ENCODE measurements around the gene SIRPA.

Gene SIRPA

DNA sequence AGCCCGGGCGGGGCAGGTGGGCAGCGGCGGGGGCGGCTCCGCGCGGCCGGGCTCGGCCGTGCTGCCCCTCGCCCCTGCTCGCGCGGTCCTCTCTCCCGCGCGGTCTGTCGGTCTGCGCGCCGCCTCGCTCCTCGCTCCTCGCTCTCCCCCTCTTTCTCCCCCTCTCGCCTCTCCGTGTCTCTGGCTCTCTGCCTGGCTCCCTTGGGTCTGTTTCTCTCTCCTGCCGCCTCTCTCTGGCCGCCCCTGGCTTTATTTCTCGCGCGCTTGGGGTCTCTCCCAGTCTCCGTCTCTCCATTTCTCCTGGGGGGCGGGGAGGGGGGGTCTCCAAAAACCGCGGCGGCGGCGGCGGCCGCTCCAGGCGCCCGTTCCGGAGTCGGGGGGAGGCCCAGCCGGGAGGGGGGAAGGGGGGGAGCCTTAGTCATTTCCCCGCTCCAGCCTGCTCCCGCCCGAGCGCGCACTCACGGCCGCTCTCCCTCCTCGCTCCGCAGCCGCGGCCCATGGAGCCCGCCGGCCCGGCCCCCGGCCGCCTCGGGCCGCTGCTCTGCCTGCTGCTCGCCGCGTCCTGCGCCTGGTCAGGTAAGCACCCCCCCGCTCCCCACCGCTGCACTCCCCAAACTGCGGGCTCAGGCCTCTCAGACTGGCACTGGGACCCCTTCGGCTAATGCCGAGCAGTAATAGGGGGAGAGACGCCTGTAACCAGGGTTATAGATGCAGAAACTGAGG is at the start of gene SIRPA:
SIRPA (plus strand) TSS at position 457 of the 723 bp plus-strand sequence; CDS start at position 498, 41 bp downstream.
- no peak for DNase-seq

DNA sequence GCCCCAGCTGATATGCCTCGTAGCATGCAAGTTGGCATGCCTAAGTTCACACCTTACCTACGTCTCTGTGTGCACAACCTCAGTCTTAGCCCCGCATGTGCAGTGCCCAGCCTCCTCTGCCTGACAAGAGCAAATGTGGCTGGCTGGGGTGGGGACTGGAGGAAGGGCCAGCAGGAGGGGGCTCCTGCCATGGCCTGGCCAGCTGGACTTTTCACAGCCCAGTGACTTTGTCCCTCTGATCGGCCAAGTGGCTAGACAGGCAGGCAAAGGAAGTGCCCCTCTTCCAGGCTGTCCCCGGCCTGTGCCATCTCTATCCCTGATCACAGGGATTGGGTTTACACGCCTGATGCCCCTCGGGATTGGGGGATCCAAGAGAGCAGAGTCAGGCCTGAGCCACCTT is 49.5 kb upstream of the SIRPA start:
- DNase-seq = no peak

DNA sequence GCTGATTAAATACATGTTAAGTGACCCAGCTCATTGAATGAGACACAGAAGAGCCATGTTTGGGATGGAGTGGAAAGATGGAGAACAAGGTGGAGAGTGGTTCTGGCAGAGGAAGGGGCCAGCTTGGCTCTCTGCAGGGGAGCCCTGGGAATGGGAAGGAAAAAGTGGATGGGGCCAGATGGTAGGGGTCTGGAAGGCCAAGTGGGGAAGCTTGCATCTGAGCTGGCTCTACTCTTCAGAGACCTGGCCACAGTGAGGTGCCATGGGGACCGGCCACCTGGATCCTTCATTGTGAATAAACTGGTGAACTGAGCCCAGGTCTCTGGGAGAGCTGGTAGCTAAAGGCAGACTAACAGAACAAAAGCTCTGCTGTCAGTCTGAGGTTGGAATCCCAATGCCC is 48.9 kb upstream of the SIRPA start:
- no peak for DNase-seq

DNA sequence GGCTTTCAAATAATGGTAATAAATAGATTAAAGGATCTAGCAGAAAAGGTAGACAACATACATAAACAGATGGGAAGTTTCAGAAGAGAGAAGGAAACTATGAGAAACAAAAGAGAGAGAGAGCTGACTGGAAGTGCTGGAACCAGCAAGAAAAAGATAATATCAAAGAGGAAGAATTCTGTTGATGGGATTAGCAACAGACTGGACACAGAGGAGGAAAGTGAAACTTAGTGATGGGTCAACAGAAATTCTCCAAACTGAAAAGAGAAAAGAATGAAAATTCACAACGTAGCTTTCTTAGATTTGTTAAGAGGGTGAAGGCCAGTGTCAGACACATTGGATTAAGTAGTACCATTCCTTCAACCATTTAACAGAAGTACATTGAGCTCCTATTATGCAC is 48.3 kb upstream of the SIRPA start:
- DNase-seq = no peak

DNA sequence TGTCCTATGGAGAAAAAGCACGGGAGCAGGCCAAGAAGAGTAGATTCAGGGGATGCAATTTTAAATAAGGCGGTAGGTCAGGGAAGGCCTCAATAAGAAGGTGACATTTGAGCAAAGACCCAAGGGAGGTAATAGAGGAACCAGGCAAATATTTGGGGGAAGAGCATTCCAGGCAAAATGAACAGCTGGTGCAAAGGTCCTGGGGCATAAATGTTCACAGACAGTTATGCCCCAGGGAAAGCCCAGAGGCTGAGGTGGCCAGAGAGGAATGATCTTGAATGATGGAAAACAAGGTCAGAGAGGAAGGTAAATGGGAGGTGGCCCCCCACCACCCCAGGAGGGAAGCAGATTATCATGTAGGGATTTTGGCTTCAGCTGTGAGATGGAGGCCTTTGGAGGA is 47.4 kb upstream of the SIRPA start:
- DNase-seq = no peak

DNA sequence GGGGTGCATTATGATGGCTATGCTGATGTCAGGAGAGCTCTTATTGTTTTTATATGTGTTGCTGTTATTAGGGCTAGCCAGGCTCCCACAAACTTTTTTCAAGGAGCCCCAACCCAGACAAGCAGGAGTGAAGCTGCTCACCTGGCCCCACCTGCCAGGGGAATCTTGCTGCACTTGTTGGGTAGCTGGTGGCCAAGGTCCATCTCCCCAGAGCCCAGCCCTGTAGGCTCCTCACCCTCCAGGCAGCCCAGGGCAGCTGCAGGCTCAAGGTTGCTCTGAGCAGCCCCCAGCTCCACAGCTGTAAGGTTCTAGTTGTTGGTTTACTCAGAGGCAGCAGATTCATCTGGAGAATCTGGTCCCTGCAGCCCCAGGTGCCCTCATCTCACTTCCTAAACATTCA is 46.8 kb upstream of the SIRPA start:
- no peak for DNase-seq

DNA sequence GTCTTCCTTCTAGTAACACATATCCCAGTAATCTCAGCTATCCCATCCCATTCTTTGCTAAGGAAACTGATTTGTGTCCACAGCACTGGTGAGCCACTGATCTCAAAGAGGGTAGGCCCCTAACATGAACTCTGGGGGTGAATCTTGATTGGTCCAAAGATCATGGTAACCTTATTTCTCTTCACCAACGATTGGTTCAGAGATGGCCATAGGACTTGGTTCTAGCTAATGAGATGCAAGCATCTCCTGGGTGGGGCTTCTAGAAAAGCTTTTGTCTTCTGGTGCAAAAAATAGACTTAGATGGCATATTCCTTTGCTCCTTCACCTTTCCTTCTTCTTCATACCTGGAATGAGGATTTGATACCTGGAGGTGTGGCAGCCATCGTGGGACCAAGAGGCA is 43.8 kb upstream of the SIRPA start:
- DNase-seq = no peak

DNA sequence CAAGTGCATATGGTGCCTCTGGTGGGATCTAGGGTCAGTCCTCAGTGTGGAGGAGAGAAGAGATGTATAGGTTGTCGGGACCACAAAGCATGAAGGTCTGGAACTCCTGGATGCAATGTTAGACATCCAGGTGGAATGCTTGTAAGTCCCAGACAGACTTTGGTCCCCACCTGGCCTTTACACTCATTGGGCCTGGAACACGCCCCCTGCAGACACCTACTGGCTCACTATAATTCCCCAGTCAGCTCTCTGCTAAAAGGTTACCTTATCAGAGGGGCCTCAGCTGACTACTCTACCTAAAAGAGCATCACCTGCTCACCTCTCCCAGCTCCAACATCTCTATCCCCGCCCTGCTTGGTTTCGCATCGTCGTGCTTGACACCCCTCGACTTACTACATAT is 41.7 kb upstream of the SIRPA start:
- no peak for DNase-seq

DNA sequence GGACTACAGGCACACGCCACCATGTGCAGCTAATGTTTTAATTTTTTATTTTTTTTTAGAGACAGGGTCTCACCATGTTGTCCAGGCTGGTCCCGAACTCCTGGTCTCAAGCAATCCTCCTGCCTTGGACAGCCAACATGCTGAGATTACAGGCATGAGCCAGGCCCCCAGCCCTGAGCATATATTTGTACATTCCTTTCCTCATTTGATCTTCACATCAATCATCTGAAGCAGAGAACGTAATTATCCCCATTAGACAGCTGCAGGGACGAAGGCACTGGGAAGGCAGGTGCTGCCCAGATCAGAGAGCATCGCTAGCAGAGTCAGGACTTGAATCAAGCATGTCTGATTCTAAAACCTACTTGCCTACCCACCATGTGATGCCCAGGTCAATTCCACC is 41.0 kb upstream of the SIRPA start:
- DNase-seq = no peak

DNA sequence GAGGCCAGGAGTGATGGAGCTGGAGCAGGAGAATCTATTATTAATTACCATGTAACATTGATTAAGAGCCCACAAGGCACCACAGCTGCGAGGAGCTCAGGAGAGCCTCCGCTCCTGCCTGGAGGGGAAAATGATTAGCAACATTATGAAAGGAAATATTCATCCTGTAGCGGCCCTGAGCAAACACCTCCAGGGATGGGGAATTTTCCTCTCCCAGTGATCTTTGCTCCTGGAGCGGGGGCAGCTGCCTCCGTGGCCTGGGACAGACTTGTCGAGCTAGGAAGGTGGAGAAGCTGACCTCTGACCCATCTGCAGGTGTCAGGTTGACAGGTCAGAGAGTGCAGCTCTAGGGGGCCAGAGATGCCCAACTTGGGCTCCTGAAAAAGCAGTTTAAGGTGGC is 40.1 kb upstream of the SIRPA start:
- no peak for DNase-seq

DNA sequence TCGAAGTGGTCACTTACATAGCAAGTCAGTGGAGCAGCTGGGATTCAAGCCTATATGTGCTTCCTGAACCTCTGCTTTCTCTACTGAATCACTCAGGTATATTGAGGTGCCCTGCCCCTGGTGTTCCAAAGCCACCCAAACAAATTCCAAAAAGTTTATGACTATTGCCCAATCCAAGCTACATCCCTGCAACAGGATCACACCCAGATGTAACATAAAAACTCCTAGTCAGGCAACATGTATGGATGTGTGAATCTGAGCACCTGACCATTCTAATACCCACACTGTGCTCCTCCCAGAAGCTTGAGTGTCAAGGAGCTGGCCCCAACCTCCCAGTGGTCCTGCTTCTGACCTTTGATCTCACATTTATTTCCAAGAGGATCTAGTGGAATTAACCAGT is 39.5 kb upstream of the SIRPA start:
- no peak for DNase-seq

DNA sequence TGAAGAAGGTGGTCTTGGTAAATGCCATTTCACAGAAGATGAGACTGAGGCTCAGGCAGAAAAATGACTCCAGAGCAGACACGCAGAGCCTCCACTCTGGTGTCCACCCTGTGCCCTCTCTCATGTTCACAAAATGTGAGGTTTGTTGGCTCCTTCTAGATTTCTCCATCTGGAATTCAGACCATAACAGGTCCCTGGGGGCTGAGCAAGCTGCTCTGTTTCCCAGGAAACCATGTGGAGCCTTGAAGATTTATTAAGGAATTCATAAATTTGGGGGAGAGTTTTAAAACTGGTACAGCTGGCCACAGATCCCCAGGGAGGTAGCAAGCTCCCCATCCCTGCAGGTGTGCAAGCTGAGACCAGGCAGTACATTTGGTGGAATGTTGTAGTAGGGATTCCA is 38.8 kb upstream of the SIRPA start:
- DNase-seq = no peak

DNA sequence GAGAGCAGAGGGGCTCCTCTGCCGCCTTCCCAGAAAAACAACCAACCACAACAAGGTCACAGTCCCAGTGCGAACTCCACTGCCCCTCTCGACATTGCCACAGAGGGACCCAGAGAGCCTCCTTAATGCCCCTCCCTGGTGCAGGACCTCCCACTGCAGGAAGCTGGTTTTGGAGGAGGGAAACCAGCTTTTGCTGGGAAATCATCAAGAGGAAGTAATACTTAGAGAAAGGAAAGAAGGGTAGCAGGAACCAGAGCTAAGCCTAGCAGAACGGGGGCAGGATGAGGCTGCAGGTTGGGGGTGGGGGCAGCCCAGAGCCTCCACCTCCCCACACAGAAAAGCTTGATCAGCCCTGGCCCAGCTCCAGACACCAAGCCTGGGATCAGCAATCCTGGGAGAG is 37.7 kb upstream of the SIRPA start:
- no peak for DNase-seq

DNA sequence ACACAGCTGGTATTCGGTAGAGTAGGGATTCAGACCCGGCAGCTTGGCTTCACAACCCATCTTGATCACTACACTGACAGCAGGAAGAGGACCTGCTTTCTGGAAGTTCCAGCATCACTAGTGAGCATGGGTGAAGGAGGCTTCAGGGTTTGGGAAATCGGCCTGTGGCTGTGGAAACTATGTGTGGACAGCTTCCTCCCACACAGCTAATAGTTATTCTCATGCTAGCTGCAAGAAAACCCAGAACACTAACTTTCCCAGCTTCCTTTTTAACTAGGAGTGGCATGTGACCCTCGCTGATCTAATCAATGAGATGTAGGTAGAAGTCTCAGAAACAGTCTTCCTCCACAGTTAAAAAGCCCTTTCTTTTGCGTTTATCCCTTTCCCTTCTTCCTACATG is 36.3 kb upstream of the SIRPA start:
- DNase-seq = no peak

DNA sequence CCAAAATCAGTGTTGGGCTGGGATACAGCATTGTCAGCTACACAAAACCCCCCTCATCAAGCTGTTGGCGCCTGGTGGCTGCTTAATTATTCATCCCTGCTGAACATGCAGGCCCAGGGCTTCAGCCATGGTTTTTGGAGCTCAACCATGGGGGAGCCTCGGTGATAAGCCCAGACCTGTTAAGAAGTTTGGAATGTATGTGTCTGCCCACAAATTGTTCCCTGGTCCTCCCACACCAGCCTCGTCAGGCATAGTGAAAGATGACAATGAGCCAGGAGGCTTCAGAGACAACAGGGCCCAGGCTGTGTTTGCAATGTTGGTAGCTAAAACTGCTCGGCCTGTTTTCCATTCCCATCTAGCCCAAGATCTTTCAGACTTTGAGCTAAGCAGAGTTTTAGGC is 34.8 kb upstream of the SIRPA start:
- no peak for DNase-seq

DNA sequence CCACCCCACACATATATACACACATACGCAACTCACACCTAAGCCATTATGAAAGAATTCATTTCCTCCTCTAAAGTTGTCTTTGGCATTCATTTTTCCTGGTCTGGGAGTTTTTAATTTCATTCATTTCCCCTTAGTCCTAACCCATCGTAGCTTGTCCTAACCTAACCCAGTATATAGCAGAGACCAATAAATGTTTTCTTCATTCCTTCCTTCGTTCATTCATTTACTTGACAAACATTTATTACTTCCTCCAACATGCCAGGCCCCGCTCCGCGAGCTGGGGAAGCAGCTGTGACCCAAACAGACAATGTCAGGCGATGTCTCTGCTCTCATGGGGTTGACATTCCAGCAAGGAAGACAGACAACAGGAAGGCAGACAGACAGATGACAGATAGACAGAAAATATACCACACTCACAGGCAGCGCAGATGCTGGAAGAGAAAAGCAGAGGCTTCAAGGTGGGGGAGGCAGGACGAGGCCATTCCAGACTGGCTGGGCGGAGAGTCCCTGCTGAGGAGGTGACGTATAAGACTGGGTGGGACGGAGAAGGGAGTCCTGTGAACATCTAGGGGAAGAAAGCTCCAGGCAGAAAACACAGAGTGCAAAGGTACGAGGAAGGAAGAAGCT is 33.7 kb upstream of the SIRPA start:
- DNase-seq = no peak

DNA sequence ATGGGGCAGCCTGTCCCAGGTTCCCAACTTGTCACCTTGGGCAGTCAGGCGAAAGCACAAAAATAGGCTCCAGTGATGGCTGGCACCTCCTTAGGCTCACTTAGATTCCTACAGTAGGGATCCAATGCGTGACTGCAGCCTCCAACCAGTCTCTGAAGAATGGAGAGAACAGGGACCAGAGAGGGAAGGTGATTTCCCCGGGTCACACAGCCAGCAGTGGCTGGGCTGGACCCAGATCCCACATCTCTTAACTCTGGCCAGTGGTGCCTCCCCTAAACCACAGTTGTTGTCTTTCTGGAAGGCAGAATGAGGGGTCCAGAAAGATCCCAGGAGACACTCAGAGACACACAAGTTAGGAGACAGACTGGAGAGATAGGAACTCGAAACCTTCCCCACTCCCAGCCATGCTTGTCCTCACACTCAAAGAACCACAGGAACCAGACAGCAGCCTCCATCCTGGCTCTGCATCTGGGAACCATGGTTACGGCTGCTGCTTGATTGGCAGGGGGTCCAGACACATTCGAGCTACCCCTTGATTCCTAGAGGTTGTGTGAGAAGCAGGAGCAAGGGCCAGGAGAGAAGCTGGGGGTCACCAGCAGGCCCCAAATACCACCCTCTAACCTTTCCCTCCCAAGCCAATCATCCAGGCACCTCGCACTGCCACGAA is 33.1 kb upstream of the SIRPA start:
- no peak for DNase-seq

DNA sequence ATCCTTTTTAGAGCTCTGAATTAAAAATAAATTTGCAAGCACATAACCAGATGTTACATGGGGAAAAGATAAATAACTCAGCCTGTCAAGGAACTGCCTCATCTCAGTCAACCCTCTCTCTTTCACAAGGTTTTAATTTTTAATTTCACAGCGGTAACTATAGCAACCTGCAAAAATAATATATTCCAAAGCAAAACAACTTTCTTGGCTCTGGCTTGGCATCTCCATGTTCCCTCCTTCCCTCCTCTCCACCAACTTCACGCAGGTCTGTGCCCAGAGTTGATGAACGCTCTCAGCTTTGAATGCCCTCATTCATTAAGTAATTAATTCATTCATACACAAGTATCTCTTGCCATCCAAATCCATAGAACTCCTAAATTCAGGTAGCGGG is 32.5 kb upstream of the SIRPA start:
- DNase-seq = no peak

DNA sequence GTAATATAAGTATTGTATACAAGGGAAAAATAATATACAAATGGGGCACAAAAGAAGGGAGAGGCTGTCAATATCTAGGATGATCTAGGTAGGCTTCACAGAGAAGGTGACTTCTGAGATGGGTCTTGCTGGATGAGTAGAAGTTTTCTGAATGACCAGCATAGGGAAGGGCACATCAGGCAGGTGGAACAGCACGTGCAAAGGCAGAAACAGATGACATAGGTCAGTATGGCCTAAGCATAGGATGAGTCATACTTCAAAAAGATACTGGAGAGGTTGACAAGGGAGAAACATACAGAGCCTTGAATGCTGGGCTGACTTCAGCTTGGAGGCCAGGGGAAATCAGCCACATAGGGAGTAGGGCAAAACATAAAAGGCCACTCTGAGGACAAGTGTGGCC is 31.9 kb upstream of the SIRPA start:
- no peak for DNase-seq

DNA sequence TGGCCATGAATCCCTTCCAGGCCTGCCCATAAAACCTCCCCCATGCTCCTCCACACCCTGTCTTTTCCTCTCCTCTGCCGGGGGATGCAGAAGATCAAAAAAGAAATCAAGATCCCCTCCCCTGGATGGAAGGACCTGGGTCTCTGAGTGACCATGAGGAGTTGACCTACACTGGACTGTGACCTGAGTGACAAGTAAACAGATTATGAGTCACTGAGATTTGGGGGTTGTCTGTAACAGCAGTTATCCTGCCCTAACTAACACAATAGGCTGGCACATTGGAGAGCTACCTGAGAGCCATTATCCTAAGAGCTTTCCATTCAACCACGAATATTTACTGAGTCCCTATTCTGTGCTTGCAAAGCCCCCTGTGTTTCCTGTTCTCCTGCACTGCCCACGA is 28.4 kb upstream of the SIRPA start:
- no peak for DNase-seq

DNA sequence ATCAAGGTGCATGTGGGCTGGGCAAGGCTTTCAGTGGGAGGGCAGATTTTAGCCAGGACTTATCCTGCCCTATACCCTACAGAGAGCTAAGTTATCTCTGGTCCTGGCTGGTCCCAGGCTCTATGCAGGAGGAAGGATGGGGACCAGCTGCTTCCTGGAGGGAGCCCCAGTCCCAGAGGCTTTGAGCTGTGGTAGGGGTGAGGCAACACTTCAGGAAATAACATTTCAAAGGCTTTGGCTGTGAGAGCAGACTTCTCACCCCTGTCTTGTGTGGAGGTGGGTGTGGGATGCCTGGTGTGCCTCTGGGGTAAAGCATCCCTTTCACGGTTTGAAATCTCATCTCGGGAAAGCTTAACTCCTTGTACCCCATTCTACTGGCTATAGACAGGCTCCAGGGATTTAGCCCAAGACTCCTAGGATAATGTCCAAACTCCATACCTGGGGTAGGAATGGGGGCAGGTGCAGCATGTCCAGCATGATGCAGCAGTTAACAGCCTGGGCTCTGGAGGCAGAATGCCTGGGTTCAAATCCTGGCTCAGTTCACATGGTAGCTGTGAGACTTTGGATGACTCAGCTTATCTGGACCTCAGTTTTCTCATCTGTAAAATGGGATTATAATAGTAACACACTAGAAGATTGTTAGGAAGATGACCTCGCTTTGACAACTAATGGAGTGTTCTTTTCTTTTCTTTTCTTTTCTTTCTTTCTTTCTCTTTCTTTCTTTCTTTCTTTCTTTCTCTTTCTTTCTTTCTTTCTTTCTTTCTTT is 27.5 kb upstream of the SIRPA start:
- DNase-seq = no peak

DNA sequence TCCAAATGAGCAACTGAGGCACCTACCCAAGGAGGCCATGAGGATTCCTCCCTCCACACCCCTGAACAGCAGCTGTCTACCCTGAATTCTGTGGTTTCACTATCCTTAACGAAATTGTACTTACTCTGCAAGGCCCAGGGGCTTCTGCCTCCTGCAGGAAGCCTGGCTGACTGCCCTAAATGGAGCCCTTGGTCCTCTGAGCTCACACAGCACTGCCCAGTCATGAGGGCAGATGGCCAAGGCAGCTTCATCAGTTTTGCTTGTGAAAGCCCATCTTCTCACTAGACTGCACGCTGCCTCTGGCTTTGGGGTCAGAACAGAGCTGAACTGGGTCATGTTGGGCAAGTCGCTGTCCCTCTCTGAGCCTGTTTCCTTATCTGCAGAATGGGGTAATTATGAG is 26.4 kb upstream of the SIRPA start:
- no peak for DNase-seq

DNA sequence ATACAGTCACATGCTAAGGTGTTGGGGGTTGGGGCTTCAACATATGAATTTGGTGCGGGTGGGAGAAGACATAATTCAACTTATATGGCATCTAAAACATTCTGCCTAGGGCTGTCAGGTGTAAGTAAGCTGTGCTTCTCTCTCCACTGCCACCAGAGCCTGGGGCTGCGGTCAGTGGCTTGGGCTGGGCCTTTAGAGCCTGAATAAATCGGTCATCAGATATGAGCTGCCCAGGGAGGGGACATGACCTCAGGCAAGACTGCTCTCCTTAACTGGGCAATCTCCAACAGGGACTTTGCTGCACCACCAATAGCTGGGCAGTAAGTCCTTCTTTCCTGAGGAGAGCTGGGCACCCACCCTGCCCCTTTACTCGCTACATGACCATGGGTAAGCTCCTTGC is 24.9 kb upstream of the SIRPA start:
- no peak for DNase-seq

All from CD4-positive, alpha-beta T cell treated with Interleukin-10 for 1 hour (primary cell).